Measurements from ENCODE around the gene AGBL4. TPM values are rescaled to one million over a fixed set of nuclear protein-coding genes. Genes with fewer than 3 reads are reported as not detected.

AGBL4 gene
- total RNA-seq, 1 experiment from 2014 or later: not detected

DNA sequence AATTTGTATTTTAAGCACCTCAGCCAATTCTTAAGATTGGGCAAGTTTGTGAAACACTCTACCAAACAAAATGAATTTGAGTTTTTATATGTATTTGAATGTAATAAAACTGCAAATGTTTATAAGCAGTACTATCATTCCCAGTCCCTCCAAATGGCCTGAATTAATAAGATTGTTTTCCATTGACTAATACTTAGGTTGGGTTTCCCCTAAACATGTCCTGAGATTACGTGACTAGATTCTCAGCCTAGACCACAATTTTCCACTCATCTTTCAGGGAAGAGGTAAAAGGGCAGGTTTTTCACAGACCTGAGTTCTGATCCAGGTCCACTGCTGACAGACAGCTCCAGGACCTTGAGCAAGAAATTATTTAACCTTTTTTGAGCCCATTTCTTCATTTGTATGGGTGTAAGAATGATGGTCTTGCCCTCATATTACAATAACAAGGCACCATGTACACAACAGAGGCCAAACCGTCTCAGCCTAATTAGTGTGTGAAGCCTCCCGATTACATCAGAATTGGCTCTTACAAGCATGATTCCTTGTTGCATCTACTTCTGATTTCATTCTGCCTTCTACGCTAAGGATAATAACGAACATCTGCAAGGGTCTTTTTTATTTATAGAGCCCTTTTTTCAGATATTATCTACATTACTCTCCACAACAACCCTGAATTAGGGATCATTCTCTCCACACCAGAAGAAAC is 1298.3 kb downstream of the AGBL4 start:
- POLR2A ChIA-PET: no interaction called here
- CTCF ChIA-PET: no interaction called here
- intact Hi-C loops (cut with micrococcal nuclease; ENCODE audit: unreplicated experiment): no loop called here
- TF ChIP-seq CTCF (IDR thresholded peaks at IDR 0.05; ENCODE audit: insufficient read depth in 1 of 2, low read depth in 1 of 2, low read length in 1 of 2, severe bottlenecking in 1 of 2, unreplicated experiment in 1 of 2): no peak
- no peaks in the 10 kb centered on the region for H3K9me3 Mint-ChIP-seq (ENCODE audit: unreplicated experiment)
- H3K4me1 Mint-ChIP-seq (ENCODE audit: low read depth, unreplicated experiment): no peaks in the 10 kb centered on the region
- DNase-seq: no peak
- Histone ChIP-seq H3K4me3 (ENCODE audit: low read depth, low read length) (no peak overlapping the region), H3K9me3 (no peaks in the 10 kb centered on the region), H3K36me3 (ENCODE audit: control insufficient read depth, insufficient read depth, low read length) (no peaks in the 10 kb centered on the region), H3K4me1 (no peaks in the 10 kb centered on the region), H3K27me3 (replicated peaks; ENCODE audit: control insufficient read depth, insufficient read depth, low read length) (no peaks in the 10 kb centered on the region)
- BruUV-seq (replicated peaks): no TSS peak
- H3K27ac Mint-ChIP-seq (ENCODE audit: unreplicated experiment): no peak overlapping the region
- H3K27me3 Mint-ChIP-seq (ENCODE audit: insufficient read depth, unreplicated experiment): peaks cover 3% of the 10 kb centered on the region
- no peak overlapping the region for H3K4me3 Mint-ChIP-seq (ENCODE audit: unreplicated experiment)
- no peaks in the 10 kb centered on the region for H3K36me3 Mint-ChIP-seq (ENCODE audit: insufficient read depth, unreplicated experiment)

DNA sequence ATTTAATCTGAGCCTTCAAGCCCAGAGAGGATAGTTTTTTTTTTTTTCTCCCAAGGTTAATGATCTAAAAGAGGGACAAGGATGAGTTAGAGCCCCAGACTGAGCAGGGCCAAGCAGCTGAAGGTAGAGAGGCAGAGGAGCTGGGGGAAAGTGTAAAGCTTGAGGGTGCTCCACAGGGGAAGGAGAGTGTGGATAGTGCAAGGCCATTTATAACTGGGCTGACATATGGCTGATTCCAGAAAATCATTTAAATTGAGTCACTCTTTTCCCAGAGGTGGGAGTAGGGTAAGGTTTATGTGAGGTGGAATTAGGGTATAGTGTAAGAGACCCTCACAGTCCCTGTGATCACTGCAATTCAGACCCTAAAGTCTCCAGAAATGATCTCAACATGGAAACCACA is 1302.8 kb downstream of the AGBL4 start:
- BruUV-seq (replicated peaks): no TSS peak
- no peak for TF ChIP-seq CTCF (IDR thresholded peaks at IDR 0.05; ENCODE audit: insufficient read depth in 1 of 2, low read depth in 1 of 2, low read length in 1 of 2, severe bottlenecking in 1 of 2, unreplicated experiment in 1 of 2)
- Histone ChIP-seq H3K4me3 (ENCODE audit: low read depth, low read length) (no peak overlapping the region), H3K9me3 (no peaks in the 10 kb centered on the region), H3K27me3 (replicated peaks; ENCODE audit: control insufficient read depth, insufficient read depth, low read length) (no peaks in the 10 kb centered on the region), H3K36me3 (ENCODE audit: control insufficient read depth, insufficient read depth, low read length) (no peaks in the 10 kb centered on the region), H3K4me1 (no peaks in the 10 kb centered on the region)
- Mint-ChIP-seq H3K4me1 (ENCODE audit: low read depth, unreplicated experiment) (no peaks in the 10 kb centered on the region), H3K9me3 (ENCODE audit: unreplicated experiment) (no peaks in the 10 kb centered on the region), H3K36me3 (ENCODE audit: insufficient read depth, unreplicated experiment) (no peaks in the 10 kb centered on the region), H3K27me3 (ENCODE audit: insufficient read depth, unreplicated experiment) (peaks cover 3% of the 10 kb centered on the region), H3K4me3 (ENCODE audit: unreplicated experiment) (no peak overlapping the region), H3K27ac (ENCODE audit: unreplicated experiment) (no peak overlapping the region)
- intact Hi-C loops (cut with micrococcal nuclease; ENCODE audit: unreplicated experiment): no loop called here
- CTCF ChIA-PET: no interaction called here
- DNase-seq: no peak
- POLR2A ChIA-PET: no interaction called here

- no peaks in the 10 kb centered on the region for H3K36me3 ChIP-seq (ENCODE audit: control insufficient read depth, insufficient read depth, low read length)
- Mint-ChIP-seq H3K4me3 (ENCODE audit: unreplicated experiment) (no peak overlapping the region), H3K27ac (ENCODE audit: unreplicated experiment) (no peak overlapping the region), H3K4me1 (ENCODE audit: low read depth, unreplicated experiment) (no peaks in the 10 kb centered on the region), H3K27me3 (ENCODE audit: insufficient read depth, unreplicated experiment) (peaks cover 1% of the 10 kb centered on the region), H3K9me3 (ENCODE audit: unreplicated experiment) (no peaks in the 10 kb centered on the region), H3K36me3 (ENCODE audit: insufficient read depth, unreplicated experiment) (no peaks in the 10 kb centered on the region)
- no peak for DNase-seq
- TF ChIP-seq CTCF (IDR thresholded peaks at IDR 0.05; ENCODE audit: insufficient read depth in 1 of 2, low read depth in 1 of 2, low read length in 1 of 2, severe bottlenecking in 1 of 2, unreplicated experiment in 1 of 2): no peak
- no peak overlapping the region for H3K4me3 ChIP-seq (ENCODE audit: low read depth, low read length)
- H3K27me3 ChIP-seq (replicated peaks; ENCODE audit: control insufficient read depth, insufficient read depth, low read length): no peaks in the 10 kb centered on the region
- POLR2A ChIA-PET: no interaction called here
- H3K4me1 ChIP-seq: no peaks in the 10 kb centered on the region
- BruUV-seq (replicated peaks): no TSS peak
- CTCF ChIA-PET: interaction anchor here (0.9 kb wide), 1 partner anchor 99 kb away, joined by 3 read pairs; no protein-coding TSS in a partner anchor
- no peaks in the 10 kb centered on the region for H3K9me3 ChIP-seq
- intact Hi-C loops (cut with micrococcal nuclease; ENCODE audit: unreplicated experiment): loop anchor here (2.0 kb wide), 1 partner anchor 98 kb away; no protein-coding TSS in a partner anchor
Observed at GRCh38 chr1:48718705-48719104, 1305.0 kb downstream of the AGBL4 start.
